LNCaP clone FGC (cell line): ENCODE data around the gene ZNF385D.
A peak's percentile ranks its signal among the peaks of the same experiment; 100 is the strongest.

Experiments
- DNase-seq: peaks from one replicate; pipeline ENCODE4 v3.0.0-alpha.2; 2011; ENCODE audit warnings: low read depth
- H3K4me3 ChIP-seq: 2 replicates; pipeline ENCODE4 v1.5.1; 2011; ENCODE audit warnings: mild to moderate bottlenecking, low read depth, low read length, control low read depth
- TF ChIP-seq, protein P1 (sequence below): IDR thresholded peaks from 2 replicates; pipeline ENCODE4 v1.5.1; 2012; ENCODE audit warnings: mild to moderate bottlenecking; ENCODE audit not compliant: control insufficient read depth, insufficient read depth; ENCODE audit errors: extremely low read depth

ZNF385D gene

DNA sequence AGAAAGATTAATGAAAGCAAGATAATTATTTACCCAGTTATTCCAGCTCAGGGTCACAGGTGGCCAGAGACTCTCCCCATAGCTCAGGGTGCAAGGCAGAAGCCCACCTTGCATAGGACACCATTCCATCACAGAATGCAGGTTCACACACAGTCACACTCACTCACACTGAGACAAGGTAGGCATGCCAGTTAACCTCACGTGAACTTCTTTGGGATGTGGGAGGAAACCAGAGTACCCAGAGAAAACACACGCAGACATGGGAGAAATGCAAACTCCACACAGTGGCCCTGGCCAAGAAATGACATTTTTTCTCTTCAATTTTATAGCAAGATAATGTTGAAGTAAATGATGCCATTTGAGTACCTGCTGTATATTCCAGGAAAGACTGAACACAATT, 106.7 kb downstream of the ZNF385D start:
- TF ChIP-seq, protein P1, sequence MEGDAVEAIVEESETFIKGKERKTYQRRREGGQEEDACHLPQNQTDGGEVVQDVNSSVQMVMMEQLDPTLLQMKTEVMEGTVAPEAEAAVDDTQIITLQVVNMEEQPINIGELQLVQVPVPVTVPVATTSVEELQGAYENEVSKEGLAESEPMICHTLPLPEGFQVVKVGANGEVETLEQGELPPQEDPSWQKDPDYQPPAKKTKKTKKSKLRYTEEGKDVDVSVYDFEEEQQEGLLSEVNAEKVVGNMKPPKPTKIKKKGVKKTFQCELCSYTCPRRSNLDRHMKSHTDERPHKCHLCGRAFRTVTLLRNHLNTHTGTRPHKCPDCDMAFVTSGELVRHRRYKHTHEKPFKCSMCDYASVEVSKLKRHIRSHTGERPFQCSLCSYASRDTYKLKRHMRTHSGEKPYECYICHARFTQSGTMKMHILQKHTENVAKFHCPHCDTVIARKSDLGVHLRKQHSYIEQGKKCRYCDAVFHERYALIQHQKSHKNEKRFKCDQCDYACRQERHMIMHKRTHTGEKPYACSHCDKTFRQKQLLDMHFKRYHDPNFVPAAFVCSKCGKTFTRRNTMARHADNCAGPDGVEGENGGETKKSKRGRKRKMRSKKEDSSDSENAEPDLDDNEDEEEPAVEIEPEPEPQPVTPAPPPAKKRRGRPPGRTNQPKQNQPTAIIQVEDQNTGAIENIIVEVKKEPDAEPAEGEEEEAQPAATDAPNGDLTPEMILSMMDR, result no peak
- no peak overlapping the region for H3K4me3 ChIP-seq
- DNase-seq, result no peak

DNA sequence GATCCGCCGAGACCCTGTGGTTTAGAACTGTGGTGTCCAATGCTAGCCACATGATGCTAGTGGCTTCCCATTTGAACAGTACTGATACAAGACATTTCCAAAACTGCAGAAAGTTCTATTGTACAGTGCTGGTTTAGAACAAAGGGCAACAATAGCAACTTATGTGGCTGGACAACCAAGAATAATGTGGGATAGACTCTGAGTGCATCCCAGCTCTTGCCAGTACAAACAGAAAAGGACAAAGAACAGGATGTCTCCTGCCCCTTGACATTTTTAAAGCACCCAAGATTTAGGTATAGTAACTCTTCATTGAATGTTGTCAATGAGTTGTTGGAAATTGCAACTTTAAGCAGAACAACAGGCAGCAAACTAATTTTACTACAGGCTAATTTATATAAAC, 107.3 kb downstream of the ZNF385D start:
- H3K4me3 ChIP-seq, result no peak overlapping the region
- DNase-seq, result peak; percentile 52
- TF ChIP-seq, protein P1, result no peak

DNA sequence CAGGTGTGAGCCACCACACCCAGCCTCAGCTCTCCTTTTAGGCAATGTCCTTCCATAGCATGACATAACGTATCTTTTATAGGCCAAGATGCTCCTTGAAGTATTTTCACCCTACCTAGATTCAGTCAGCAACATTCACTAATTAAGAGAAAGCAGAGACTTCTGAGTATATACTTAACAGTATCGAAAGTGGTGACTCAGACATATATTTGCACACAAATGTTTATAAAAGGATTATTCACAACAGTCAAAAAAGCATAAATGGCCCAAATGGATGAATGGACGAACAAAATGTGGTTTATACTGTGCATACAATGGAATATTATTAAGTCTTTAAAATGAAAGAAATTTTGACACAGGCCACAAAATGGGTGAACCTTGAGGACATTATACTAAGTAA, 108.6 kb downstream of the ZNF385D start:
- H3K4me3 ChIP-seq, result no peak overlapping the region
- TF ChIP-seq, protein P1, result no peak
- DNase-seq, result no peak

DNA sequence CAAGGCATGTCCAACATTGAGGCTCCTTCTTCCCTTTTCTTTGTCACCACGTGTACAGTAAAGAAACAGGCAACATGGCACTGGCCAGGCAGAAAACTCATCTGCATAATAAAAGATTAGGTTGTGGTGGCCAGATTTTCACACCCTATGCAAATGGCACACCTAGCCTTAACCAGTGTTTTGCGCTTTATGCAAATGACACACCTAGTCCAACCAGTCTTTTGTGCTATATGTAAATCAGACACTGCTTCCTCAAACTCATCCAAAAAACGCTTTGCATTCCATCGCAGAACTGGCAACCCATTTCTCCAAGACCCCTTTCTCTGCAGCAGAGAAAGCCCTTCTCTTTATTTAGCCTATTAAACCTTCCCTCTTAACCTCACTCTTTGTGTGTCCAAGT, 109.1 kb downstream of the ZNF385D start:
- TF ChIP-seq, protein P1, result no peak
- H3K4me3 ChIP-seq, result no peak overlapping the region
- DNase-seq, result no peak

DNA sequence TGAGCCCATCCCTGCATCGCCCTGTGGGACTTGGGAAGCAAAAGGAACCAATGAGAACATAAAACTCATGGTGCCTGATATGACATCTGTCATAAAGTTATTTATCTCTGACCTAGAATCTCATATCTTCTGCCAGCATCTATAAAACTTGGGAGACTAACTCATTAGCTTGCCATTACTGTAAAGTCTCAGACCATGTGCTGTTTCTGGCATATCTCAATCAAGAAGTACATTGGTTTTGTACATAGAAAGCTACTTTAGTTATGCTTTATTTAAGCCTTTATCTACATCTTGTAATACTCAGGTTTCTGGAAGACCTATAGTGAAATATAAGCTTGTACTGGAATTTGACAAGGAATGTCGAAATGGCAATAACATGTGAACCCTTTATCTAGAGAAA, 112.5 kb downstream of the ZNF385D start:
- TF ChIP-seq, protein P1, result no peak
- no peak overlapping the region for H3K4me3 ChIP-seq
- DNase-seq, result no peak

DNA sequence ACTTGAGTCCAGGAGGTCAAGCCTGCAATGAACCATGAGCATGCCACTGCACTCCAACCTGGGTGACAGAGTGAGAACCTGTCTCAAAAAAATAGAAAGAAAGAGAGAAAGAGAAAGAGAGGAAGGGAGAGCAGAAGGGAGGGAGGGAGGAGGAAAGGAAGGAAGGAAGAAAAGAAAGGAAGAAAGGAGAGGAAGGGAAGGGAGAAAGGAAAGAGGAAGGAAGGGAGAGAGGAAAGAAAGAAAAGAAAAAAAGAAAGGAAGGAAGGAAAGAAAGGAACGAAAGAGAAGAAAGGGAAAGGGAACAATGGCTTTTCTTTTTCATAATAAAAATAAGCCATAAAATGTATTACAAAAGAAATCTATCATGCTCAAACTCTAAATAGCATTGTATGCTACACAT, 116.9 kb downstream of the ZNF385D start:
- DNase-seq, result no peak

DNA sequence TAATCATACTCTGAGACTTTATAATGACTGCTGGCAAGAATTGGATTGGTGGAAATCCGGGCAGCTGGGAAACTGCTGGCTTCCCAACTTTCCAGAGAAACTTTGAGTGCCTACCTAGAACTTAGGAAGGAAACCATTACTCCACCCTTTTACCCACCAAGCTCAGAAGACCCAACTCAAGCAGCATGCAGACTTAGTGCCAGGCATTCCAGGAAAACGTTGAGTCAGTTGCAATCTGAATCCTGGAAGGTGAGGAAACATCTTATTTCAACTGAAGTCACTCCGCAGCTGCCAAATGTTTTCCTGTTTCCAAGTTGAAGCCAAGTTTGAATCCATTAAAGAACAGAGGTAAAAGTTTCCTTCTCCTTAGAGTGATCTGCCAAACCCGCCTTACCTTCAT, 126.5 kb downstream of the ZNF385D start:
- H3K4me3 ChIP-seq, result no peak overlapping the region
- TF ChIP-seq, protein P1, result no peak
- DNase-seq, result no peak

More for the DNA sequence above, 116.9 kb downstream of the ZNF385D start:
- TF ChIP-seq, protein P1, result no peak
- no peak overlapping the region for H3K4me3 ChIP-seq
